HepG2 (cell line): ENCODE data around the gene CTSA. TPM values are rescaled to one million over a fixed set of nuclear protein-coding genes. Genes with fewer than 3 reads are reported as not detected.

ENCODE experiments used
- ATF7-NPFF ChIP-seq: sonication (generic); formaldehyde crosslinking; IDR thresholded peaks from 2 replicates; pipeline ENCODE4 v1.8.1; 2023; ENCODE audit warnings: mild to moderate bottlenecking, low read depth, missing genetic modification reagents, moderate library complexity
- GABPB1 ChIP-seq: IDR thresholded peaks from 2 replicates; pipeline ENCODE4 v1.6.1; 2016; ENCODE audit warnings: mild to moderate bottlenecking, missing genetic modification reagents, moderate library complexity, missing compliant biosample characterization
- PAWR ChIP-seq: sonication (generic); formaldehyde crosslinking; IDR thresholded peaks from 2 replicates; pipeline ENCODE4 v1.4.0; 2020; ENCODE audit warnings: missing genetic modification reagents, mild to moderate bottlenecking, borderline replicate concordance
- PHF20 ChIP-seq: sonication (generic); formaldehyde crosslinking; IDR thresholded peaks from 2 replicates; pipeline ENCODE4 v1.5.0; 2020; ENCODE audit warnings: mild to moderate bottlenecking, missing genetic modification reagents
- PHF5A ChIP-seq: IDR thresholded peaks from one replicate; pipeline ENCODE4 v1.6.1; 2018; ENCODE audit warnings: low read depth, missing genetic modification reagents; ENCODE audit not compliant: unreplicated experiment
- TEAD3 ChIP-seq: optimal IDR thresholded peaks from 2 replicates; pipeline ENCODE3; 2016; ENCODE audit warnings: borderline replicate concordance
- TSC22D2 ChIP-seq: sonication (generic); formaldehyde crosslinking; IDR thresholded peaks from 2 replicates; pipeline ENCODE4 v1.5.1; 2020; ENCODE audit warnings: missing genetic modification reagents, mild to moderate bottlenecking, borderline replicate concordance
- ZNF124 ChIP-seq: sonication (generic); formaldehyde crosslinking; IDR thresholded peaks from 2 replicates; pipeline ENCODE4 v1.4.0; 2020; ENCODE audit warnings: missing genetic modification reagents
- ZNF160 ChIP-seq: sonication (generic); formaldehyde crosslinking; IDR thresholded peaks from 2 replicates; pipeline ENCODE4 v1.8.0; 2022; ENCODE audit warnings: mild to moderate bottlenecking, inconsistent platforms, missing genetic modification reagents
- ZNF496 ChIP-seq: sonication (generic); formaldehyde crosslinking; IDR thresholded peaks from 2 replicates; pipeline ENCODE4 v1.8.1; 2023; ENCODE audit warnings: mild to moderate bottlenecking, moderate library complexity, missing genetic modification reagents; ENCODE audit not compliant: insufficient replicate concordance
- ZNF616 ChIP-seq: sonication (generic); formaldehyde crosslinking; IDR thresholded peaks from 2 replicates; pipeline ENCODE4 v1.5.0; 2020; ENCODE audit warnings: low read depth, mild to moderate bottlenecking, missing genetic modification reagents
- polyA plus RNA-seq, 8 experiments: library from polyadenylated mRNA; depleted of rRNA in 3 of 8; stranded (reverse) in 7 of 8; unstranded in 1 of 8; fragments of >200 nt; fragmentation: Illumina TruSeq in 4 of 8; extraction: Trizol in 4 of 8; gene quantifications; 2 replicates each; pipeline versions ENCODE4 v1.2.1 to v1.2.3, GENCODE V29; 2011 to 2016; ENCODE audit warnings: low read depth in 4 of 8, missing spikeins in 1 of 8, mixed read lengths in 1 of 8; ENCODE audit not compliant: insufficient read depth in 1 of 8
- total RNA-seq, 5 experiments: library from RNA; depleted of rRNA; stranded (reverse); fragments of >200 nt; fragmentation: Illumina TruSeq; extraction: Trizol; gene quantifications; 2 replicates each; pipeline ENCODE4 v1.2.3, GENCODE V29; 2016; ENCODE audit warnings: low read depth in 1 of 5
- TF ChIP-seq, protein P1 (sequence below), 2 experiments: sonication (generic) in 1 of 2; formaldehyde crosslinking in 1 of 2; IDR thresholded peaks; 2 replicates each; pipeline versions ENCODE4 v1.6.1 to v1.9.0; 2014 to 2022; ENCODE audit warnings: antibody characterized with exemption in 1 of 2, borderline replicate concordance in 1 of 2, inconsistent platforms in 1 of 2, low read depth in 1 of 2, missing genetic modification reagents in 1 of 2
- TF ChIP-seq, protein P2 (sequence below): sonication (generic); formaldehyde crosslinking; IDR thresholded peaks from 2 replicates; pipeline ENCODE4 v1.8.0; 2023; ENCODE audit warnings: mild to moderate bottlenecking, missing genetic modification reagents
- TF ChIP-seq, protein P3 (sequence below), 2 experiments: fragments of 450-650 bp in 1 of 2; sonication (generic) in 1 of 2; formaldehyde crosslinking; IDR thresholded peaks; 2 replicates each; pipeline versions ENCODE4 v1.5.0 to v1.8.0; 2020 to 2022; ENCODE audit warnings: mild to moderate bottlenecking in 1 of 2, missing genetic modification reagents in 1 of 2
- TF ChIP-seq, protein P4 (sequence below): sonication (generic); formaldehyde crosslinking; IDR thresholded peaks from 2 replicates; pipeline ENCODE4 v1.8.0; 2022; ENCODE audit warnings: missing genetic modification reagents, mild to moderate bottlenecking, borderline replicate concordance
- TF ChIP-seq, protein P5 (sequence below): sonication (generic); formaldehyde crosslinking; IDR thresholded peaks from 2 replicates; pipeline ENCODE4 v1.4.0; 2020; ENCODE audit warnings: missing genetic modification reagents

The CTSA gene
- total and polyA plus RNA-seq, 2 of the 13 experiments (the other 11 are each of a cell fraction or from before 2014, with no cell fraction given): 202 to 231 TPM

DNA sequence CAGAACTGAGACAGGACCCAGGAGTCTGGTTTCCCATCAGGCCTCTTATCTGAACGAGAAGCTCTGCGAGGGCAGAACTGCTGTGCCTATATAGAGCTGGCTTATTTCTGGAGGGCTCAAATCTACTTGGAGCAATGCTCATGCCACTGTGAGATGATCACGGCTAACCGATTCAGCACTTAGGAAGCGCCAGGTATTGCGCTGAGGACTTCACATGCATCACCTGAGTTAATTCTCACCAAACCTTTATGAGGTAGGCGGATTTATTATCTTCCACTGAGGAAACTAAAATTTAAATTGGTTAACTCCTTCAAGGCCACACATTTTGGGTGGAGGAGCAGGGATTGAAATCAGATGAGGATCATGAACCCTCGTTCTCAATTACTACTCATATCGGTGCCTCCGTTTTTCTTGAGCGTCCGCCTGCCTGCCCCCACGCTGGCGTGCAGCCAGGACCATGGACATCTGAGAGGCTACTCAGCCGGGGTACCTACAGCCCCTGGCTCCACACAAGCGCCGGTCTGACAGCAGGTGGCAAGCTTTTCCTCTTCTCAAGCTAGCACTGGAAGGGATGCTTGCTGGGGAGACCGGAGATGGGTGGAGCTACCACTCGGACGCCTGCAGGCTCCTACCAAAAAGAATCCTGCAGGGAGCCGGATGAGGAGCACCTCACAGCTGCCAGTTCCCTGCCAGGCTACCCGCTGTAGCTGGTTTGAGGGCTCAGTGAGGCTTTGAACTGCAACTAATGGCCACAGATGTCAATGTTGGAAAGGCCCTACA is 42.3 kb downstream of the CTSA start (continued):
- peak; percentile 46; the same call in 1 of the 2 replicates for TF ChIP-seq ZNF124 (CRISPR knock-in tag)
- peak; percentile 53; the same call in 1 of the 2 replicates for TF ChIP-seq ZNF160 (CRISPR knock-in tag)
- TF ChIP-seq PHF20 (CRISPR knock-in tag): 0 out of 2 replicates have a peak, but pooled peaks have one; percentile 29
- TF ChIP-seq ZNF496 (CRISPR knock-in tag): no peak
- TF ChIP-seq, protein P1, sequence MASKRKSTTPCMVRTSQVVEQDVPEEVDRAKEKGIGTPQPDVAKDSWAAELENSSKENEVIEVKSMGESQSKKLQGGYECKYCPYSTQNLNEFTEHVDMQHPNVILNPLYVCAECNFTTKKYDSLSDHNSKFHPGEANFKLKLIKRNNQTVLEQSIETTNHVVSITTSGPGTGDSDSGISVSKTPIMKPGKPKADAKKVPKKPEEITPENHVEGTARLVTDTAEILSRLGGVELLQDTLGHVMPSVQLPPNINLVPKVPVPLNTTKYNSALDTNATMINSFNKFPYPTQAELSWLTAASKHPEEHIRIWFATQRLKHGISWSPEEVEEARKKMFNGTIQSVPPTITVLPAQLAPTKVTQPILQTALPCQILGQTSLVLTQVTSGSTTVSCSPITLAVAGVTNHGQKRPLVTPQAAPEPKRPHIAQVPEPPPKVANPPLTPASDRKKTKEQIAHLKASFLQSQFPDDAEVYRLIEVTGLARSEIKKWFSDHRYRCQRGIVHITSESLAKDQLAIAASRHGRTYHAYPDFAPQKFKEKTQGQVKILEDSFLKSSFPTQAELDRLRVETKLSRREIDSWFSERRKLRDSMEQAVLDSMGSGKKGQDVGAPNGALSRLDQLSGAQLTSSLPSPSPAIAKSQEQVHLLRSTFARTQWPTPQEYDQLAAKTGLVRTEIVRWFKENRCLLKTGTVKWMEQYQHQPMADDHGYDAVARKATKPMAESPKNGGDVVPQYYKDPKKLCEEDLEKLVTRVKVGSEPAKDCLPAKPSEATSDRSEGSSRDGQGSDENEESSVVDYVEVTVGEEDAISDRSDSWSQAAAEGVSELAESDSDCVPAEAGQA (IDR thresholded peaks at IDR 0.05; ENCODE audit: low read depth): peak; percentile 29; the same call in 1 of the 2 replicates
- TF ChIP-seq, protein P1 (CRISPR knock-in tag; IDR thresholded peaks at IDR 0.05; ENCODE audit: borderline replicate concordance): 0 out of 2 replicates have a peak, but pooled peaks have one; percentile 70
- TF ChIP-seq TSC22D2 (CRISPR knock-in tag): peak; percentile 23; the same call in 1 of the 2 replicates
- TF ChIP-seq, protein P2, sequence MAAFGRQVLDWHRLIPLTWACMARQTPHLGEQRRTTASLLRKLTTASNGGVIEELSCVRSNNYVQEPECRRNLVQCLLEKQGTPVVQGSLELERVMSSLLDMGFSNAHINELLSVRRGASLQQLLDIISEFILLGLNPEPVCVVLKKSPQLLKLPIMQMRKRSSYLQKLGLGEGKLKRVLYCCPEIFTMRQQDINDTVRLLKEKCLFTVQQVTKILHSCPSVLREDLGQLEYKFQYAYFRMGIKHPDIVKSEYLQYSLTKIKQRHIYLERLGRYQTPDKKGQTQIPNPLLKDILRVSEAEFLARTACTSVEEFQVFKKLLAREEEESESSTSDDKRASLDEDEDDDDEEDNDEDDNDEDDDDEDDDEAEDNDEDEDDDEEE (CRISPR knock-in tag): peak; percentile 53
- TF ChIP-seq PHF5A: peak; percentile 76
- no peak; the same call in 1 of the 2 replicates for TF ChIP-seq ZNF616
- TF ChIP-seq, protein P3, sequence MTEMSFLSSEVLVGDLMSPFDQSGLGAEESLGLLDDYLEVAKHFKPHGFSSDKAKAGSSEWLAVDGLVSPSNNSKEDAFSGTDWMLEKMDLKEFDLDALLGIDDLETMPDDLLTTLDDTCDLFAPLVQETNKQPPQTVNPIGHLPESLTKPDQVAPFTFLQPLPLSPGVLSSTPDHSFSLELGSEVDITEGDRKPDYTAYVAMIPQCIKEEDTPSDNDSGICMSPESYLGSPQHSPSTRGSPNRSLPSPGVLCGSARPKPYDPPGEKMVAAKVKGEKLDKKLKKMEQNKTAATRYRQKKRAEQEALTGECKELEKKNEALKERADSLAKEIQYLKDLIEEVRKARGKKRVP (CRISPR knock-in tag; IDR thresholded peaks at IDR 0.05): no peak
- peak; percentile 83; the same call in 1 of the 2 replicates for TF ChIP-seq PAWR (CRISPR knock-in tag)
- no peak; the same call in 1 of the 2 replicates for TF ChIP-seq GABPB1 (CRISPR knock-in tag)
- TF ChIP-seq, protein P4, sequence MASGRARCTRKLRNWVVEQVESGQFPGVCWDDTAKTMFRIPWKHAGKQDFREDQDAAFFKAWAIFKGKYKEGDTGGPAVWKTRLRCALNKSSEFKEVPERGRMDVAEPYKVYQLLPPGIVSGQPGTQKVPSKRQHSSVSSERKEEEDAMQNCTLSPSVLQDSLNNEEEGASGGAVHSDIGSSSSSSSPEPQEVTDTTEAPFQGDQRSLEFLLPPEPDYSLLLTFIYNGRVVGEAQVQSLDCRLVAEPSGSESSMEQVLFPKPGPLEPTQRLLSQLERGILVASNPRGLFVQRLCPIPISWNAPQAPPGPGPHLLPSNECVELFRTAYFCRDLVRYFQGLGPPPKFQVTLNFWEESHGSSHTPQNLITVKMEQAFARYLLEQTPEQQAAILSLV (CRISPR knock-in tag): no peak
- TF ChIP-seq TEAD3: peak; percentile 65
- TF ChIP-seq, protein P5, sequence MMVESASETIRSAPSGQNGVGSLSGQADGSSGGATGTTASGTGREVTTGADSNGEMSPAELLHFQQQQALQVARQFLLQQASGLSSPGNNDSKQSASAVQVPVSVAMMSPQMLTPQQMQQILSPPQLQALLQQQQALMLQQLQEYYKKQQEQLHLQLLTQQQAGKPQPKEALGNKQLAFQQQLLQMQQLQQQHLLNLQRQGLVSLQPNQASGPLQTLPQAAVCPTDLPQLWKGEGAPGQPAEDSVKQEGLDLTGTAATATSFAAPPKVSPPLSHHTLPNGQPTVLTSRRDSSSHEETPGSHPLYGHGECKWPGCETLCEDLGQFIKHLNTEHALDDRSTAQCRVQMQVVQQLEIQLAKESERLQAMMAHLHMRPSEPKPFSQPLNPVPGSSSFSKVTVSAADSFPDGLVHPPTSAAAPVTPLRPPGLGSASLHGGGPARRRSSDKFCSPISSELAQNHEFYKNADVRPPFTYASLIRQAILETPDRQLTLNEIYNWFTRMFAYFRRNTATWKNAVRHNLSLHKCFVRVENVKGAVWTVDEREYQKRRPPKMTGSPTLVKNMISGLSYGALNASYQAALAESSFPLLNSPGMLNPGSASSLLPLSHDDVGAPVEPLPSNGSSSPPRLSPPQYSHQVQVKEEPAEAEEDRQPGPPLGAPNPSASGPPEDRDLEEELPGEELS (CRISPR knock-in tag): peak; percentile 65
- peak; percentile 28; the same call in 1 of the 2 replicates for TF ChIP-seq ATF7-NPFF
